H1 (cell line): ENCODE data around the gene KIAA0513. TPM values are rescaled to one million over a fixed set of nuclear protein-coding genes. Genes with fewer than 3 reads are reported as not detected.
"Not testable (repeated sequence)": the region's sequence is repeated elsewhere in the genome, so short reads cannot be mapped to it uniquely, and the experiment has no call there.

Experiments
- CTCF ChIA-PET: fragments of 300-600 bp; sonication (Branson Sonifier 250); formaldehyde crosslinking; loops from one replicate; lab custom pipeline; 2021; ENCODE audit not compliant: partially characterized antibody; lab: Charles Lee
- POLR2A ChIA-PET: fragments of 300-600 bp; sonication (Branson Sonifier 250); formaldehyde crosslinking; loops from one replicate; lab custom pipeline; 2021; ENCODE audit warnings: inconsistent platforms; ENCODE audit not compliant: partially characterized antibody; lab: Charles Lee
- DNase-seq, 2 experiments: peaks; one replicate each; pipeline versions ENCODE4 v3.0.0 to v3.0.0-alpha.2; 2010 to 2022; ENCODE audit warnings: low spot score in 2 of 2, low read depth in 1 of 2, mixed read lengths in 1 of 2
- FAIRE-seq: peaks from 2 replicates; lab custom pipeline; 2011; peaks lifted over from hg19 to GRCh38; lab: Jason Lieb, UNC
- H2AFZ ChIP-seq: 2 replicates; pipeline ENCODE4 v1.8.1; 2012; ENCODE audit warnings: low read length, inconsistent platforms
- H2AK5ac ChIP-seq: 2 replicates; pipeline ENCODE4 v1.6.1; 2013; ENCODE audit warnings: low read depth, low read length
- H2BK120ac ChIP-seq: replicated peaks from 2 replicates; pipeline ENCODE3; 2013; ENCODE audit warnings: low read depth, low read length, inconsistent platforms
- H2BK12ac ChIP-seq: 2 replicates; pipeline ENCODE4 v1.6.1; 2013; ENCODE audit warnings: low read depth, low read length
- H2BK15ac ChIP-seq: 2 replicates; pipeline ENCODE4 v1.6.1; 2013; ENCODE audit warnings: low read length
- H2BK20ac ChIP-seq: 2 replicates; pipeline ENCODE4 v1.6.1; 2013; ENCODE audit warnings: low read length
- H2BK5ac ChIP-seq: 2 replicates; pipeline ENCODE4 v1.6.1; 2013; ENCODE audit warnings: low read depth, low read length
- H3K14ac ChIP-seq: 2 replicates; pipeline ENCODE4 v1.6.1; 2013; ENCODE audit warnings: inconsistent platforms; ENCODE audit not compliant: insufficient read length
- H3K18ac ChIP-seq: 2 replicates; pipeline ENCODE4 v1.6.1; 2013; ENCODE audit warnings: low read length; ENCODE audit errors: extremely low read depth
- H3K23ac ChIP-seq: 2 replicates; pipeline ENCODE4 v1.6.1; 2013; ENCODE audit warnings: inconsistent platforms; ENCODE audit not compliant: insufficient read length
- H3K23me2 ChIP-seq: 2 replicates; pipeline ENCODE4 v1.6.1; 2013; ENCODE audit warnings: low read depth, low read length
- H3K27ac ChIP-seq: 2 replicates; pipeline ENCODE4 v1.6.1; 2011; ENCODE audit warnings: low read depth, low read length, inconsistent platforms
- H3K27me3 ChIP-seq, 4 experiments: replicated peaks in 1 of 4; 1 replicate in 1 of 4; 2 replicates in 3 of 4; pipeline versions ENCODE4 v1.6.1 to v1.8.1; 2011 to 2013; ENCODE audit warnings: low read length in 3 of 4, mild to moderate bottlenecking in 3 of 4, inconsistent platforms in 2 of 4, mixed read lengths in 2 of 4, moderate library complexity in 1 of 4; ENCODE audit not compliant: control insufficient read depth in 3 of 4, insufficient read depth in 3 of 4; ENCODE audit errors: extremely low read depth in 1 of 4
- H3K36me3 ChIP-seq, 4 experiments: 2 replicates each; pipeline versions ENCODE4 v1.6.1 to v1.8.1; 2011 to 2013; ENCODE audit warnings: mild to moderate bottlenecking in 4 of 4, low read length in 3 of 4, moderate library complexity in 2 of 4, control low read depth in 1 of 4, inconsistent platforms in 1 of 4; ENCODE audit not compliant: insufficient read depth in 4 of 4, control insufficient read depth in 2 of 4
- H3K4ac ChIP-seq: replicated peaks from 2 replicates; pipeline ENCODE3; 2013; ENCODE audit warnings: low read length, low read depth, mixed read lengths, inconsistent platforms; ENCODE audit not compliant: insufficient read length
- H3K4me1 ChIP-seq, 4 experiments: replicated peaks in 1 of 4; 1 replicate in 1 of 4; 2 replicates in 3 of 4; pipeline versions ENCODE4 v1.6.1 to v1.8.1; 2011 to 2013; ENCODE audit warnings: low read length in 3 of 4, inconsistent platforms in 2 of 4, mixed read lengths in 1 of 4; ENCODE audit not compliant: insufficient read depth in 4 of 4, control insufficient read depth in 3 of 4
- H3K4me2 ChIP-seq, 2 experiments: 2 replicates each; pipeline versions ENCODE4 v1.6.1 to v1.8.1; 2011 to 2013; ENCODE audit warnings: low read depth in 2 of 2, low read length in 2 of 2, control low read depth in 1 of 2, inconsistent platforms in 1 of 2, mild to moderate bottlenecking in 1 of 2; ENCODE audit not compliant: insufficient read depth in 1 of 2
- H3K4me3 ChIP-seq, 4 experiments: fragments of 200-600, 300-600 bp in 1 of 4; sonication (generic), shearing (Covaris generic), sonication (Bioruptor Twin) in 1 of 4; 2 replicates each; pipeline versions ENCODE4 v1.5.1 to v1.8.1; 2011 to 2016; ENCODE audit warnings: low read length in 4 of 4, low read depth in 3 of 4, control low read depth in 2 of 4, inconsistent platforms in 2 of 4, mild to moderate bottlenecking in 2 of 4, mixed read lengths in 1 of 4, moderate library complexity in 1 of 4; ENCODE audit not compliant: insufficient read depth in 2 of 4; ENCODE audit errors: extremely low read depth in 1 of 4
- H3K56ac ChIP-seq: replicated peaks from 2 replicates; pipeline ENCODE3; 2013; ENCODE audit warnings: low read depth, mild to moderate bottlenecking, mixed read lengths, low read length, inconsistent platforms; ENCODE audit not compliant: insufficient read length
- H3K79me1 ChIP-seq: 2 replicates; pipeline ENCODE4 v1.6.1; 2013; ENCODE audit warnings: low read depth, low read length, control low read depth
- H3K79me2 ChIP-seq, 2 experiments: 2 replicates each; pipeline versions ENCODE4 v1.6.1 to v1.8.1; 2012 to 2013; ENCODE audit warnings: low read length in 2 of 2, mild to moderate bottlenecking in 2 of 2, inconsistent platforms in 1 of 2; ENCODE audit not compliant: insufficient read depth in 2 of 2, control insufficient read depth in 1 of 2
- H3K9ac ChIP-seq, 4 experiments: replicated peaks in 1 of 4; 1 replicate in 1 of 4; 2 replicates in 3 of 4; pipeline versions ENCODE4 v1.6.1 to v1.8.1; 2011 to 2013; ENCODE audit warnings: low read depth in 3 of 4, low read length in 3 of 4, control low read depth in 2 of 4, mild to moderate bottlenecking in 2 of 4, moderate library complexity in 2 of 4, inconsistent platforms in 1 of 4; ENCODE audit errors: extremely low read depth in 1 of 4
- H3K9me3 ChIP-seq, 2 experiments: 2 replicates each; pipeline versions ENCODE4 v1.6.1 to v1.8.1; 2012 to 2013; ENCODE audit warnings: mild to moderate bottlenecking in 2 of 2, moderate library complexity in 2 of 2, control low read depth in 1 of 2, inconsistent platforms in 1 of 2, low read depth in 1 of 2, low read length in 1 of 2, mixed read lengths in 1 of 2; ENCODE audit not compliant: insufficient read depth in 2 of 2
- H4K20me1 ChIP-seq, 2 experiments: replicated peaks in 1 of 2; 2 replicates each; pipeline versions ENCODE3 to v1.8.1; 2011 to 2013; ENCODE audit warnings: inconsistent platforms in 2 of 2, low read length in 2 of 2, mild to moderate bottlenecking in 1 of 2; ENCODE audit not compliant: insufficient read depth in 2 of 2, control insufficient read depth in 1 of 2
- H4K5ac ChIP-seq: 2 replicates; pipeline ENCODE4 v1.6.1; 2013; ENCODE audit warnings: low read length, low read depth, mixed read lengths, inconsistent platforms; ENCODE audit not compliant: insufficient read length
- H4K8ac ChIP-seq: 2 replicates; pipeline ENCODE4 v1.8.0; 2013; ENCODE audit warnings: mild to moderate bottlenecking, moderate library complexity, low read length, inconsistent platforms; ENCODE audit not compliant: insufficient read depth; ENCODE audit errors: extremely low read depth
- H4K91ac ChIP-seq: replicated peaks from 2 replicates; pipeline ENCODE3; 2013; ENCODE audit warnings: low read length, mixed read lengths, inconsistent platforms; ENCODE audit not compliant: insufficient read length
- WGBS, 2 experiments: shearing (Covaris generic) in 1 of 2; methylation state at CpG; one replicate each; pipeline versions ENCODE4 v1.1.6 to v1.1.7; 2013 to 2015; ENCODE audit warnings: low lambda C conversion rate in 2 of 2, mixed read lengths in 2 of 2, inconsistent platforms in 1 of 2, low coverage in 1 of 2, missing lambda C conversion rate in 1 of 2; ENCODE audit not compliant: insufficient replicate concordance in 2 of 2, insufficient coverage in 1 of 2, insufficient read length in 1 of 2; ENCODE audit errors: extremely low coverage in 1 of 2, missing lambda C conversion rate in 1 of 2; 5-methylcytosine and 5-hydroxymethylcytosine counted together
- polyA plus RNA-seq, 7 experiments: library from polyadenylated mRNA; depleted of rRNA in 3 of 7; stranded (reverse) in 5 of 7; unstranded in 2 of 7; fragments of >200 nt in 5 of 7; fragments of 200-250 nt in 2 of 7; gene quantifications; 1 replicate in 5 of 7; 2 replicates in 1 of 7; 4 replicates in 1 of 7; pipeline versions ENCODE4 v1.2.1 to v1.2.3, GENCODE V29; 2011 to 2013; ENCODE audit warnings: missing spikeins in 2 of 7, mixed read lengths in 2 of 7
- total RNA-seq: library from RNA; stranded (reverse); fragmentation: NEBNext Ultra II Directional; extraction: Animal tissue kit (Norgen Biotek cat#: 25700); gene quantifications from 2 replicates; pipeline ENCODE4 v1.2.1, GENCODE V29; 2021

The KIAA0513 gene
- total and polyA plus RNA-seq, 2 of the 8 experiments (the other 6 are each of a cell fraction or from before 2014, with no cell fraction given): 2.1 to 6.1 TPM

DNA sequence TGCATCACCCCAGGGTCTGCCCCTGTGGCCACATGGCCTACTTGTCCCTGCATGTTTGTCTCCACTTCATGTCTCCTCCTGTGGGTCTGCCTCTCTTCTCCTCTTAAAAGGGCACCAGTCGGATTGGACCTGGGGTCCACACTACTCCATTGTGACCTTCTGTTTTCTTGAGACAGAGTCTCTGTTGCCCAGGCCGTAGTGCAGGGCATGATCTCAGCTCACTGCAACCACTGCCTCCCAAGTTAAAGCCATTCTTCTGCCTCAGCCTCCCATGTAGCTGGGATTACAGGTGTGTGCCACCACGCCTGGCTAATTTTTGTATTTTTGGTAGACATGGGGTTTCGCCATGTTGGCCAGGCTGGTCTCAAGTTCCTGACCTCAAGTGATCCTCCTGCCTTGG is 4.6 kb downstream of the KIAA0513 start:
- not testable (repeated sequence) for FAIRE-seq, H3K9me3 ChIP-seq

More for the DNA sequence above, 4.6 kb downstream of the KIAA0513 start:
- H3K27ac ChIP-seq, H3K18ac ChIP-seq, H4K5ac ChIP-seq, H3K79me2 ChIP-seq, H3K4me3 ChIP-seq, H3K79me1 ChIP-seq, H3K4me2 ChIP-seq, H2AK5ac ChIP-seq, H3K14ac ChIP-seq, H3K9ac ChIP-seq, H4K8ac ChIP-seq, H2BK15ac ChIP-seq, H2BK5ac ChIP-seq, DNase-seq, H4K20me1 ChIP-seq, H4K91ac ChIP-seq, H3K23ac ChIP-seq, H2BK12ac ChIP-seq, H3K56ac ChIP-seq, POLR2A ChIA-PET, H2BK20ac ChIP-seq, H2AFZ ChIP-seq, H3K36me3 ChIP-seq, H3K4ac ChIP-seq, H3K4me1 ChIP-seq, H3K23me2 ChIP-seq, H2BK120ac ChIP-seq: not testable (repeated sequence)
- WGBS, 2 experiments: 94% methylated on average over 4 of the region's 4 CpGs; no CpG with 5 or more reads in 1 of the 2 experiments
- H3K27me3 ChIP-seq: peaks cover 0 to 14% (median 7%) of the 10 kb centered on the region in 4 experiments; a peak in 4 of 7 replicates
- CTCF ChIA-PET: interaction anchor here (0.7 to 1.7 kb wide), 3 partner anchors 19 to 83 kb away, joined by 3 to 5 read pairs (median 3); no protein-coding TSS in a partner anchor
